Mesenchymal stem cell (in vitro differentiated cells and primary cell): ENCODE data around the gene KCNH6.

Experiments
- DNase-seq: peaks from one replicate; pipeline ENCODE4 v3.0.0-alpha.2; 2013
- H2AFZ ChIP-seq: one replicate; pipeline ENCODE4 v1.6.1; 2013; ENCODE audit warnings: low read depth, mild to moderate bottlenecking, control low read depth, inconsistent platforms, low read length, moderate library complexity
- H2AK5ac ChIP-seq: 2 replicates; pipeline ENCODE4 v1.6.1; 2013; ENCODE audit warnings: low read length, moderate library complexity, mild to moderate bottlenecking, inconsistent platforms; ENCODE audit not compliant: severe bottlenecking
- H2BK120ac ChIP-seq: one replicate; pipeline ENCODE4 v1.6.1; 2013; ENCODE audit warnings: low read depth, mild to moderate bottlenecking, inconsistent platforms, low read length, moderate library complexity
- H2BK12ac ChIP-seq, 2 experiments: one replicate each; pipeline ENCODE4 v1.6.1; 2013; ENCODE audit warnings: inconsistent platforms in 2 of 2, low read length in 2 of 2, mild to moderate bottlenecking in 2 of 2, moderate library complexity in 2 of 2, control low read depth in 1 of 2
- H2BK15ac ChIP-seq: one replicate; pipeline ENCODE4 v1.6.1; 2013; ENCODE audit warnings: mild to moderate bottlenecking, low read depth, inconsistent platforms; ENCODE audit not compliant: poor library complexity, severe bottlenecking
- H2BK5ac ChIP-seq: 2 replicates; pipeline ENCODE4 v1.6.1; 2013; ENCODE audit warnings: low read depth, mild to moderate bottlenecking, low read length, control low read depth, inconsistent platforms; ENCODE audit not compliant: poor library complexity, severe bottlenecking
- H3K14ac ChIP-seq, 2 experiments: one replicate each; pipeline ENCODE4 v1.6.1; 2013; ENCODE audit warnings: inconsistent platforms in 2 of 2, low read length in 2 of 2, control low read depth in 1 of 2, mild to moderate bottlenecking in 1 of 2, moderate library complexity in 1 of 2
- H3K18ac ChIP-seq, 2 experiments: one replicate each; pipeline ENCODE4 v1.6.1; 2013; ENCODE audit warnings: inconsistent platforms in 2 of 2, low read length in 2 of 2, control low read depth in 1 of 2, low read depth in 1 of 2, mild to moderate bottlenecking in 1 of 2
- H3K23ac ChIP-seq, 2 experiments: one replicate each; pipeline ENCODE4 v1.6.1; 2013; ENCODE audit warnings: inconsistent platforms in 2 of 2, low read length in 2 of 2, mild to moderate bottlenecking in 2 of 2, moderate library complexity in 2 of 2, control low read depth in 1 of 2
- H3K27ac ChIP-seq: 2 replicates; pipeline ENCODE4 v1.5.1; 2013; ENCODE audit warnings: mild to moderate bottlenecking, moderate library complexity, low read length, control low read depth, inconsistent platforms; ENCODE audit not compliant: poor library complexity, severe bottlenecking
- H3K27me3 ChIP-seq, 2 experiments: 2 replicates each; pipeline versions ENCODE4 v1.6.1 to v1.7.0; 2013; ENCODE audit warnings: low read length in 2 of 2, mild to moderate bottlenecking in 2 of 2, moderate library complexity in 2 of 2, control low read depth in 1 of 2, inconsistent platforms in 1 of 2; ENCODE audit not compliant: control insufficient read depth in 1 of 2, insufficient read depth in 1 of 2
- H3K36me3 ChIP-seq, 2 experiments: 2 replicates each; pipeline versions ENCODE4 v1.6.1 to v1.7.0; 2013; ENCODE audit warnings: low read length in 2 of 2, control low read depth in 1 of 2, inconsistent platforms in 1 of 2, low read depth in 1 of 2, mild to moderate bottlenecking in 1 of 2; ENCODE audit not compliant: insufficient read depth in 2 of 2, control insufficient read depth in 1 of 2
- H3K4ac ChIP-seq, 2 experiments: one replicate each; pipeline ENCODE4 v1.6.1; 2013; ENCODE audit warnings: inconsistent platforms in 2 of 2, low read length in 2 of 2, mild to moderate bottlenecking in 2 of 2, moderate library complexity in 2 of 2, control low read depth in 1 of 2, low read depth in 1 of 2
- H3K4me1 ChIP-seq: 2 replicates; pipeline ENCODE4 v1.6.1; 2013; ENCODE audit warnings: low read depth, low read length, control low read depth; ENCODE audit not compliant: control insufficient read depth, insufficient read depth
- H3K4me2 ChIP-seq: 2 replicates; pipeline ENCODE4 v1.6.1; 2013; ENCODE audit warnings: low read length, mild to moderate bottlenecking, inconsistent platforms; ENCODE audit not compliant: poor library complexity, severe bottlenecking
- H3K4me3 ChIP-seq, 2 experiments: 2 replicates each; pipeline versions ENCODE4 v1.5.1 to v1.7.0; 2013; ENCODE audit warnings: low read length in 2 of 2, mild to moderate bottlenecking in 2 of 2, control low read depth in 1 of 2, low read depth in 1 of 2; ENCODE audit not compliant: insufficient read depth in 1 of 2
- H3K79me1 ChIP-seq: replicated peaks from 2 replicates; pipeline ENCODE4 v1.6.1; 2013; ENCODE audit warnings: mild to moderate bottlenecking, control low read depth, low read length, inconsistent platforms; ENCODE audit not compliant: poor library complexity, severe bottlenecking
- H3K9ac ChIP-seq: 2 replicates; pipeline ENCODE4 v1.7.0; 2013; ENCODE audit warnings: mild to moderate bottlenecking, low read length, moderate library complexity
- H3K9me3 ChIP-seq: 2 replicates; pipeline ENCODE4 v1.7.0; 2013; ENCODE audit warnings: mild to moderate bottlenecking, low read length; ENCODE audit not compliant: control insufficient read depth
- H4K8ac ChIP-seq: one replicate; pipeline ENCODE4 v1.6.1; 2013; ENCODE audit warnings: inconsistent platforms, mild to moderate bottlenecking, low read length, moderate library complexity
- H4K91ac ChIP-seq: one replicate; pipeline ENCODE4 v1.6.1; 2013; ENCODE audit warnings: mild to moderate bottlenecking, low read length, inconsistent platforms
- WGBS: methylation state at CpG from one replicate; pipeline ENCODE4 v1.1.7; 2013; ENCODE audit warnings: mixed read lengths; 5-methylcytosine and 5-hydroxymethylcytosine counted together

Gene KCNH6

GRCh38 chr17:63568563-63568962, 45.4 kb downstream of the KCNH6 start:
- no peak overlapping the region for H3K4me2 ChIP-seq

GRCh38 chr17:63571632-63572310, 48.6 kb downstream of the KCNH6 start:
- Histone ChIP-seq H2AK5ac (no peak overlapping the region), H3K4me2 (no peak overlapping the region), H3K4me3 (no peak overlapping the region), H3K18ac (no peak overlapping the region), H2BK15ac (no peak overlapping the region), H3K23ac (no peak overlapping the region), H3K79me1 (peaks cover 23% of the 10 kb centered on the region), H2BK120ac (no peak overlapping the region), H3K4me1 (peaks cover 6% of the 10 kb centered on the region), H3K14ac (no peak overlapping the region), H2BK5ac (no peak overlapping the region), H3K36me3 (peaks cover 0 to under 1% of the 10 kb centered on the region in 2 experiments), H3K4ac (no peak overlapping the region), H3K27me3 (no peaks in the 10 kb centered on the region), H2BK12ac (no peak overlapping the region), H3K9me3 (no peaks in the 10 kb centered on the region), H2AFZ (no peak overlapping the region), H4K91ac (no peak overlapping the region), H3K27ac (no peak overlapping the region), H3K9ac (peak overlapping the region; percentile 25), H4K8ac (no peak overlapping the region)
- WGBS, result no CpG with 5 or more reads among the region's 1 CpG
- DNase-seq, result peak; percentile 82

More at GRCh38 chr17:63568563-63568962, 45.4 kb downstream of the KCNH6 start:
- no peak overlapping the region for H3K23ac ChIP-seq
- H2BK12ac ChIP-seq, result no peak overlapping the region
- no peaks in the 10 kb centered on the region for H3K36me3 ChIP-seq
- H3K9me3 ChIP-seq, result no peaks in the 10 kb centered on the region
- H2BK5ac ChIP-seq, result no peak overlapping the region
- H3K4ac ChIP-seq, result no peak overlapping the region
- H4K8ac ChIP-seq, result no peak overlapping the region
- H3K18ac ChIP-seq, result no peak overlapping the region
- H3K9ac ChIP-seq, result no peak overlapping the region
- H3K27ac ChIP-seq, result no peak overlapping the region
- no peak for DNase-seq
- no peak overlapping the region for H3K4me3 ChIP-seq
- H2BK15ac ChIP-seq, result no peak overlapping the region
- H3K14ac ChIP-seq, result no peak overlapping the region
- no peaks in the 10 kb centered on the region for H3K27me3 ChIP-seq
- H2AFZ ChIP-seq, result no peak overlapping the region
- H3K79me1 ChIP-seq, result peaks cover 16% of the 10 kb centered on the region
- no peak overlapping the region for H2AK5ac ChIP-seq
- H4K91ac ChIP-seq, result no peak overlapping the region
- H3K4me1 ChIP-seq, result peaks cover 6% of the 10 kb centered on the region
- 81% methylated on average over 8 of the region's 8 CpGs for WGBS
- H2BK120ac ChIP-seq, result no peak overlapping the region

- H3K4me1 ChIP-seq, result peaks cover 8% of the 10 kb centered on the region
- no peaks in the 10 kb centered on the region for H3K9me3 ChIP-seq
- no peak overlapping the region for H2BK5ac ChIP-seq
- no peak overlapping the region for H2BK12ac ChIP-seq
- H3K18ac ChIP-seq, result no peak overlapping the region
- H4K91ac ChIP-seq, result no peak overlapping the region
- no peak overlapping the region for H3K4ac ChIP-seq
- peaks cover 2 to 3% of the 10 kb centered on the region in 2 experiments for H3K36me3 ChIP-seq
- H4K8ac ChIP-seq, result peak overlapping the region; percentile 7
- H2BK120ac ChIP-seq, result no peak overlapping the region
- WGBS, result 91% methylated on average over 5 of the region's 5 CpGs
- no peak overlapping the region for H2BK15ac ChIP-seq
- H3K4me2 ChIP-seq, result no peak overlapping the region
- no peak overlapping the region for H3K4me3 ChIP-seq
- peaks cover 32% of the 10 kb centered on the region for H3K79me1 ChIP-seq
- H3K23ac ChIP-seq, result no peak overlapping the region
- H3K27me3 ChIP-seq, result no peaks in the 10 kb centered on the region
- H3K27ac ChIP-seq, result no peak overlapping the region
- H2AFZ ChIP-seq, result no peak overlapping the region
- no peak overlapping the region for H3K14ac ChIP-seq
- DNase-seq, result peak; percentile 18
- H2AK5ac ChIP-seq, result no peak overlapping the region
- no peak overlapping the region for H3K9ac ChIP-seq
Observed at GRCh38 chr17:63573634-63574033, 50.5 kb downstream of the KCNH6 start.

- H3K27me3 ChIP-seq, result no peaks in the 10 kb centered on the region
- no peak overlapping the region for H4K91ac ChIP-seq
- H4K8ac ChIP-seq, result no peak overlapping the region
- H3K4me3 ChIP-seq, result no peak overlapping the region
- no peak overlapping the region for H2BK12ac ChIP-seq
- H3K4ac ChIP-seq, result no peak overlapping the region
- no peak overlapping the region for H3K9ac ChIP-seq
- H2BK15ac ChIP-seq, result no peak overlapping the region
- no peak overlapping the region for H2AK5ac ChIP-seq
- H2BK120ac ChIP-seq, result no peak overlapping the region
- WGBS, result 93% methylated on average over 7 of the region's 7 CpGs
- no peak overlapping the region for H3K23ac ChIP-seq
- no peak overlapping the region for H2BK5ac ChIP-seq
- no peak overlapping the region for H3K14ac ChIP-seq
- peaks cover 18 to 45% of the 10 kb centered on the region in 2 experiments for H3K36me3 ChIP-seq
- no peaks in the 10 kb centered on the region for H3K9me3 ChIP-seq
- peaks cover 9% of the 10 kb centered on the region for H3K4me1 ChIP-seq
- peaks cover 52% of the 10 kb centered on the region for H3K79me1 ChIP-seq
- H3K18ac ChIP-seq, result no peak overlapping the region
- H2AFZ ChIP-seq, result no peak overlapping the region
- H3K4me2 ChIP-seq, result no peak overlapping the region
- no peak overlapping the region for H3K27ac ChIP-seq
- DNase-seq, result no peak
Observed at GRCh38 chr17:63578027-63578768, 55.0 kb downstream of the KCNH6 start.
